Omental fat pad (tissue), 4 donors: ENCODE results near the gene ABCG4. TPM values are rescaled to one million over a fixed set of nuclear protein-coding genes. Genes with fewer than 3 reads are reported as not detected.
A peak's percentile ranks its signal among the peaks of the same experiment; 100 is the strongest.

Experiments used
- ATAC-seq: fragments of 150-250 bp; one replicate; pipeline ENCODE4 v1.9.1; 2016; ENCODE audit warnings: mild to moderate bottlenecking, moderate library complexity; ENCODE audit not compliant: low FRiP score
- DNase-seq: peaks from one replicate; pipeline ENCODE4 v3.0.0-alpha.2; 2019; ENCODE audit warnings: low spot score
- CTCF ChIP-seq, 3 donors: fragments of 450-650 bp; IDR thresholded peaks; one replicate each; pipeline ENCODE4 v1.5.1; 2016 to 2017; ENCODE audit warnings: antibody characterized with exemption in 3 of 3, mild to moderate bottlenecking in 3 of 3, moderate library complexity in 2 of 3
- total RNA-seq, 4 donors: library from RNA; depleted of rRNA; stranded (reverse); fragments of >200 nt; gene quantifications; one replicate each; pipeline ENCODE4 v1.1.0, GENCODE V29; 2016

Gene ABCG4
- total RNA-seq, 4 donors from 2014 or later = 0.09 to 0.32 TPM; not detected in 2

GRCh38 chr11:119116235-119116594, 32.6 kb upstream of the ABCG4 start:
- no peak for DNase-seq
- TF ChIP-seq CTCF (IDR thresholded peaks at IDR 0.05) = no peak
- ATAC-seq = no peak

- DNase-seq = no peak
- no peak for ATAC-seq
- no peak for TF ChIP-seq CTCF (IDR thresholded peaks at IDR 0.05)
These were observed 32.3 kb upstream of the ABCG4 start for GRCh38 chr11:119116601-119117000.

- no peak for ATAC-seq
- DNase-seq = no peak
- TF ChIP-seq CTCF (IDR thresholded peaks at IDR 0.05) = no peak
These were observed 31.7 kb upstream of the ABCG4 start for GRCh38 chr11:119117004-119117706.

- ATAC-seq (no peak), DNase-seq (no peak)
- no peak for TF ChIP-seq CTCF (IDR thresholded peaks at IDR 0.05)
These were observed 30.6 kb upstream of the ABCG4 start for GRCh38 chr11:119118227-119118626.

GRCh38 chr11:119118946-119119345, 29.9 kb upstream of the ABCG4 start:
- no peak for ATAC-seq
- TF ChIP-seq CTCF (IDR thresholded peaks at IDR 0.05) = no peak
- no peak for DNase-seq

- ATAC-seq (no peak), DNase-seq (no peak)
- TF ChIP-seq CTCF (IDR thresholded peaks at IDR 0.05) = no peak
These were observed 28.2 kb upstream of the ABCG4 start for GRCh38 chr11:119120639-119121007.

- DNase-seq (peak; percentile 96), ATAC-seq (peak; percentile 99)
- no peak for TF ChIP-seq CTCF (IDR thresholded peaks at IDR 0.05)
These were observed 27.6 kb upstream of the ABCG4 start, which contains the start of gene HINFP for GRCh38 chr11:119121008-119121810. TSS of gene HINFP (plus strand) at chr11:119121580. CDS start at chr11:119126945, 5,365 bp downstream.
